ENCODE results near the gene CDIP1. TPM values are rescaled to one million over a fixed set of nuclear protein-coding genes. Genes with fewer than 3 reads are reported as not detected.

Gene CDIP1
- total RNA-seq, 4 donors from 2014 or later, result 7.3 to 18.3 (median 8.6) TPM

DNA sequence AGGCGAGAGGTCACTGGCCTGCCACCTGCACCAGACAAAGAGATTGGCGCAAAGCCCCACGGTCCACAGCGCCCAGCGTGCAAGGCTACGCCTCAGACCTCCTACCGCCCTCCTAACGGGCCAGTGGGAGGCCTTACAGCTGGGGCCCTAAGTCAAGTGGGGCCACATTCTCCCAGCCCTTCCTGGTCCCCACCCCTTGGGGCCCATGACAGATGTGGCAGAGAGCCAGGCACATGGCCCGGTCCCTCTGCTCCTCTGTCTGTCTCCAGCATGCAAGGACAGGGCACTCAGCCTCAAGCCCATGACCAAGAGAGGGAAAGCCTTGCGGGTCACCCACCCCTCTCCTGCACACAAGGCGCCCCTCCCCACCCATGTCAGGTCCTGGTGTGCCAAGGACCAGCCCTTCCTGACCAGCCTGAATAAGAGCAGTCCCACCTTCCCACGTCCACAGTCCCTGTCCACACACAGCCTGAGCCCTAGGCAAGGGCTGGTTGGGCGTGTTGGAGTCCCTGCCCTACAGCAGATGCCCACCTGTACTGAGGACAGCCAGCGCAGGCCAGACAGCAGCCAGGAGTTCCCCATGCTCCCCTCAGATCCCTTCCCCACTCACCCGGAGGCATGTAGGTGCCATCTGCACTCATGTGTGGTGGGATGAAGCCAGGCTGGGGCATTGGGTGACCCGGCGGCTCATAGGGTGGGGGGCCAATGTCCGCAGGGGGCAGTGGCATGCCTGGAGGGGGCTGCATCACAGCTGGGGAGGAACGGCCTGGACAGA is 25.3 kb downstream of the CDIP1 start:
- TF ChIP-seq CTCF (IDR thresholded peaks at IDR 0.05; ENCODE audit: low read depth), result no peak

DNA sequence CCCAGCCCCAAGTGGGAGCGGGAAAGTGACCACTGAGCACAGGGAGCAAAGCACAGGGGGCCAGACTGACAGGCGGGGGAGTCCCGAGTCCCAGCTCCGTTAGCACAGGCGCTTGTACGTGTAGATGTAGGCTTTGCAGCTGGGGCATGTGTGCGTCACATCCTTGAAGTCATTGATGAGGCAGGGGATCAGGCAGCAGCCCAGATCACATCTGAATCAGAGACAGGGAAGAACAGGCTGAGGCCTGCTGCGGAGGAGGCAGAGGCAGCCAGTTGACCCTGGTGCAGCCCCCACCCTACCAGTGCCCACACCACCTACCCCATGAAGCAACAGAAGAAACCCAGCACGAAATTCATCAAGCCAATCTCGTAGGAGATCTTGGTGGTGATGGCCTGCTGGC is 26.1 kb downstream of the CDIP1 start:
- no peak for TF ChIP-seq CTCF (IDR thresholded peaks at IDR 0.05; ENCODE audit: low read depth)

DNA sequence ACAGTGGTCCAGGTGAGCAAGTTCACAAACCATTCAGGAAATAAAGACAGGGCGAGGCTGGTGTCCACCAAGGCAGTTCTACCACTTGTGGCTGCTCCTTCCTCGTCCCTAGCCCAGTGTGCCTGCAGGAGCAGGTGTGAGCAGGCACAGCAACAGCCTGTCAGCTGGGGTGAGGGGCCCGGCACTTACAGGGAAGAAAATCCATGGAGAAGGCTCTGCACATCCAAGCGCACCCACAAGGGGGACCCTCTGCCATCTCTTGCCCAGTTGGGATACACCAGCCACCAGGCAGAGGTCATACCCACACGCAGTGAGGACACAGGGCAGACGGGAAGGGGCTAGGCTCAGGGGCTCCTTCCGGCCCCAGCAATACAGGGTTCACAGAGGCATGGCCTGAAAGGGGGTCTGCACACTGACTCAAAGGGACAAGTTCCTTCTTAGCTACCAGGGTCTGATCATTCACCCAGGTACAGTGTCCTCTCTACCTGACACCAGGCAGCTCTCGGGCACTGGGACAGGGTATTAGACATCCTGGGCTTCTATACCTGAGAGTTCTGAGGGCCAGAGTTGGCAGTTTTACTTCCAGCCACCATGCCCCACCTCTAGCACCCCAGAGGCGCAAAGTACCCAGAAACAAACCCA is 27.0 kb downstream of the CDIP1 start:
- no peak for TF ChIP-seq CTCF (IDR thresholded peaks at IDR 0.05; ENCODE audit: low read depth)

DNA sequence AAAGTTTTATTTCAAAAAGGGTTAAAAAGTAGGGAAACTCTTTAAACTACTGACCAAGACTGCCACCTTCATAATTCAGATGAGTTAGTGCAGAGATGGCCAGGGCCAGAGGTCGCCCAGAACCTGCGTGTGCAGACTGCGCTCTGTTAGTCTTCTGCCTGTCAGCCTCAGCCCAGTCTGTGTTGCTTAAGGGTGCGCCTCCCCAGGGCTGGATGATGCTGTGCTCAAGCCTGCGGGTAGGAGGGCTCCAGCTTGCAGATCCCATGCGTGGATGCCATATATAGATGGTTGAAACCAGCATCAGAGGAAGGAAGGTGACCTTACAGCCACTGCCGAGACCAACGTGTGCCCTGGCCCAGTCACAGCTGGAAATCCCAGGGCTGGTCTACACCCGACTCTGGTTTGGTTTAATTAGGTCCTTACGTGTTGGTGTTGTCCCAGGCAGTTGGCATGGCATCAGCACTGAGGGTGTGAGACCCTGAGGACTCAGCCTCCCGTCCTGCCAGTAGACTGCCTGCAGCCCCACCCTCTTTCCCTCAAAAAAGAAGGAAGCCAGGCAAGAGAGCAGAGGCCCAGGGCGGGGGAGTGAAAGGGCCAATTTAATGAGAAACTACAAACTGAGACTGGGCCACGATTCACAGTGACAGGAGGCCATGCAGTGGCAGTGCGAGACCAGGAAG is 27.7 kb downstream of the CDIP1 start:
- TF ChIP-seq CTCF (IDR thresholded peaks at IDR 0.05; ENCODE audit: low read depth), result no peak

GRCh38 chr16:4510131-4510530 is 28.4 kb downstream of the CDIP1 start:
- no peak for TF ChIP-seq CTCF (IDR thresholded peaks at IDR 0.05; ENCODE audit: low read depth)

GRCh38 chr16:4509420-4509819 is 29.2 kb downstream of the CDIP1 start:
- TF ChIP-seq CTCF (IDR thresholded peaks at IDR 0.05; ENCODE audit: low read depth), result no peak

DNA sequence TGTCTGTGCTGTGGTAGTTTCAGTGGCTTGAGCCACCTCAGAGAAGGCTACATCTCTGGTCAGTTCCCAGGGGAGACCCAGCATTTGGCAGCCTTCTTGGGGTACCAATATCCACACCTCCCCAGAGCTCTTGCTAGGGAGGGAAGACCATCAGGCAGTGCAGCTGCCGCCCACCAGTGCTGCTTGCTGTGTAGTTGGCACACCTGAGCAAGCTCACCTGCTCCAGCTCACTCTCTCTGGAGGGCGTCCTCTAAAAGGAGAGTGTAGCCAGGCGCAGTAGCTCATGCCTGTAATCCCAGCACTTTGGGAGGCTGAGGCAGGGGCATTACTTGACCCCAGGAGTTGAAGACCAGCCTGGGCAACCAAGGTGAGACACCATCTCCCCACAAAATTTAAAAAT is 29.8 kb downstream of the CDIP1 start:
- no peak for TF ChIP-seq CTCF (IDR thresholded peaks at IDR 0.05; ENCODE audit: low read depth)
